ENCODE measurements around the gene TDP2.
A peak's percentile ranks its signal among the peaks of the same experiment; 100 is the strongest.
"Not testable (repeated sequence)": the region's sequence is repeated elsewhere in the genome, so short reads cannot be mapped to it uniquely, and the experiment has no call there.

TDP2 gene, protein sequence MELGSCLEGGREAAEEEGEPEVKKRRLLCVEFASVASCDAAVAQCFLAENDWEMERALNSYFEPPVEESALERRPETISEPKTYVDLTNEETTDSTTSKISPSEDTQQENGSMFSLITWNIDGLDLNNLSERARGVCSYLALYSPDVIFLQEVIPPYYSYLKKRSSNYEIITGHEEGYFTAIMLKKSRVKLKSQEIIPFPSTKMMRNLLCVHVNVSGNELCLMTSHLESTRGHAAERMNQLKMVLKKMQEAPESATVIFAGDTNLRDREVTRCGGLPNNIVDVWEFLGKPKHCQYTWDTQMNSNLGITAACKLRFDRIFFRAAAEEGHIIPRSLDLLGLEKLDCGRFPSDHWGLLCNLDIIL

DNA sequence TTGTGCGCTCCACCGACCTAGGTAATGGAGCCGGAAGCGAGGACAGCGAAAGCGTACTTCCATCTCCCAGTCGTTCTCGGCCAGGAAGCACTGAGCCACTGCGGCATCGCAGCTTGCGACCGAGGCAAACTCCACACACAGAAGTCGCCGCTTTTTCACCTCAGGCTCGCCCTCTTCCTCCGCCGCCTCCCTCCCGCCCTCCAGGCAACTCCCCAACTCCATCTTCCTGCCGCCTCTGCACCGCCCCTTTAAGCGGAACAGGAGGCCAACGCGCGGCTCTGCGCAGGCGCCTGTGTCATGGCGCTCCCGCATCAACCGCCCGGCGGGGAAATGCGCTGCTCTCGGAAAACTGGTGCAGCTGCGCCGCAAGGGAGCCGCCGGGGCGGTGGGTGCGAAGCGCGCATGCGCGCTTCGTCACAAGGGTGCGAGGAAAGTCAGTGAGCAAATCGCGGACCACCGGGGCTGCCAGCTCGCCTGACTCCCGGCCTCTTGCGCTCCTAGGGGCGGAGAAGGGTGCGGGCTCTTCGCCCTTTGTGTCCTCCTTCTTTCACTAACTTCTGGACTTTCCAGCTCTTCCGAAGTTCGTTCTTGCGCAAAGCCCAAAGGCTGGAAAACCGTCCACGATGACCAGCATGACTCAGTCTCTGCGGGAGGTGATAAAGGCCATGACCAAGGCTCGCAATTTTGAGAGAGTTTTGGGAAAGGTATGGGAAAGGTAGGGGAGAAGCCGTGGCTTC is at the start of gene TDP2, which contains the start of gene ACOT13:
TSS of gene TDP2 (minus strand) at position 259 of the 737 bp plus-strand sequence. CDS start at position 222, 37 bp downstream.
TSS of gene ACOT13 (plus strand) at position 437 of the 737 bp plus-strand sequence. CDS start at position 624, 187 bp downstream.
- DNase-seq: peak; percentile 88

DNA sequence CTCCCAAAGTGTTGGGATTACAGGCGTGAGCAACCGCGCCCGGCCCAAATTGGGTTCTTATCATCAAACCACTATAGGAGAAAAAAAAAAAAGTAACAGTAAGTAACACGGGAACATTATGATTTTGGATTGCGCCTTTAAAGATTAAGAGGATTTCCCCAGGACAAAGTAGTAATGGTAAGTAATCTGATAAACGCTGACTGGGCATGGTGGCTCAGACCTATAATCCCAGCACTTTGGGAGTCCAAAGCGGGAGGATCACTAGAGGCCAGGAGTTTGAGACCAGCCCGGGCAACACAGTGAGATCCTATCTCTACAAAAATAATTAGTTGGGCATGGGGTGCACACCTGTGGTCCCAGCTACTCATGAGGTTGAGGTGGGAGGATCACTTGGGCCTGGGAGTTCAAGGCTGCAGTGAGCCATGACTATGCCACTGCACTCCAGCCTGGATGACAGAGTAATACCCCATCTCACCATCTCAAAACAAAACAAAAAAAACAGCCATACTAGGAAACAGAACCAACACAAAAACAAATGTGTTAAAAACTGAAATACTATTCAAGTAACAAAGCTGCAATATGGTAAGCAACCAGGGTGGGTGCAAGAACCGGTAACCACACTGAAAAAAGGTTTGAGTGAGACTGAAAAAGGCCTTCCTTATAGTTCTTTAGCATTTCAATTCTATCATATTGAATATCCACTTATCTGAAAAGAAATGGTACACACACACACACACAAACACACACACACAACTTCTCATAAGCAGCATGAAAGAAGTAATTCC is 44.0 kb upstream of the TDP2 start:
- DNase-seq: no peak

DNA sequence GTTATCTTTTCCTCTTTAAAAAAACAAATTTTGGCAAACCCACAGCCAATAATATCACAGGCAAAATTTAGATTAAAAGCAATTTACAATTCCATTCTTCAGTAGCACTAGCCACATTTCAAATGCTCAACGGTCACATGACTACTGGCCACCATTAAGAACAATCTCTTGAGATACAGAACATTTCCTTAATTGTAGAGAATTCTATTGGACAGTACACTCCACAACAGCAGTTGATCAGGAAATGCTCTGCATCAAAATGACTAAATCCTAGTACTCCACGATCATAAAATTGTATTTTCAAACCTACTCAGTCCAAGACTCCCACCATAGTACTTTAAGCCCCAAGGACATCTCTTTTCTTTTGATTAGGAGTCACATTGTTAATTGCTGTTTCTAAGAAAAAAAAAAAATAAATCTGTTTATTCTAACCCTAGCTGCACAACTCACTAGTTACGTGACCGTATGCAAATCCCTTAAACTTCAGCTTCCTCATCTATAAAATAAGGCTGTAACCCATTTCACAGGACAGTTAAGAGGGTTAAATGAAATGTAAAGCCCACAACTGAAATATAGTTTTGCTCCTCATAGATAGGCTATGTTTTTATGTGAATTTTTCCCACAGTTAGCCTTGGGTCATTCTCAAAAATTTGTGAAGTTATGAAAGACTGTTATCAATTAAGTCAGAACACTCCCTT is 42.5 kb upstream of the TDP2 start:
- no peak for DNase-seq

DNA sequence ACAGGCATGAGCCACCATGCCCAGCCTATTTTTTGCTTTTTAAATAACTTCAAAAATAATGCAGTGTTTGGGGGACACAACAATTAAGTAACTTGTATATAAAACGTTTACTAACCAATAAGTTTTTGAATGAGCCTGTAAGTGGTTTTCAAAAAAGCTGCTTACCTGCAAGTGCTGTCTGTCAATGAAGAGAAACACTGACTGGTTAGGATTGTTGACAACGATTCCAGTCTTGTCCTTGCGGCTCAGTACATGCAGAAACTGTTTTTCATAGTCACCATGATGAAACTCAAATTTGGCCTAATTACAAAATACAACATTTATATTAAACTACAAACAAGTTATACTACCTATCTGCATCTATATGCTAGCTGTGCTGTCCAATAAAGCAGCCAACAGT is 41.9 kb upstream of the TDP2 start:
- DNase-seq: no peak

DNA sequence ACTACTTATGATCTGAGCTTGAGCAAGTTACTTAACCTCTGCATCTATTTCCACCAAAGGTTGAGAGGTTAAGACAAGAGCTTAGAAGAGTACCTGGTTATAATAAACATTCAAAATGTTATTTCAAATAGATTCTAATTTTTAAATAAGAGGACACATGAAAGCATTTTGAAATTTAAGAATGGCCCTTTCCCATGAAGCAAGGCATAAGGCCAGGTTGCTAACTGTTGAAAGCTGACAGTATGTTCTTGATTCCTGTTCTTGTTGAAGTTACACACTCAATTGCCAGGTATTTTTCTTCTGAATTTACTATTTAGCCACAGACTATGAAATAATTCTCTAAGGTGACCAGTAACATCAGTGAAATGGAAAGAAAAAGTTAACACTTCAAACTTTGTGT is 37.8 kb upstream of the TDP2 start:
- DNase-seq: no peak

DNA sequence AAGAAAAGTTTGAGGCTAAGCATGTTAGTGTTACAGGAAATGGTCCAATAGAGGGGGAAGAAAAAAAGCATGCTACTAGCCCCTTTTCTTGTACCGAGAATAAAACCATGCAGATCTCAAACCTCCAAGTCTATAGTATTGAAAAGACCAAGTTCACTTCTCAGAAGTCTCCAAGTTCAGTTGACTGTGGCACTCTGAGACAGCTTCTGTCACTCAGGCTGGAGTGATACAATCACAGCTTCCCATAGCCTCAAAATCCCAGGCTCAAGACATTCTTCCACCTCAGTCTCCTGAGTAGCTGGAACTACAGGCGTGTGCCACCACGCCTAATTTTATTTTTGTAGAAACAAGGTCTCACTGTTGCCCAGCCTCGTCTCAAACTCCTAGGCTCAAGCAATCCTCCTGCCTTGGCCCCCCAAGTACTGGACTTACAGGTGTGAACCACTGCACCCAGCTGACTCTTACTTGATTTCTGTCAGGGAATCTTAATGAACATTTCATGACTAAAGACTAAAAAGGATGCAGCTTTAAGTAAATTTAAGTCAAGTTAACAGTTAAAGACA is 36.1 kb upstream of the TDP2 start:
- no peak for DNase-seq

DNA sequence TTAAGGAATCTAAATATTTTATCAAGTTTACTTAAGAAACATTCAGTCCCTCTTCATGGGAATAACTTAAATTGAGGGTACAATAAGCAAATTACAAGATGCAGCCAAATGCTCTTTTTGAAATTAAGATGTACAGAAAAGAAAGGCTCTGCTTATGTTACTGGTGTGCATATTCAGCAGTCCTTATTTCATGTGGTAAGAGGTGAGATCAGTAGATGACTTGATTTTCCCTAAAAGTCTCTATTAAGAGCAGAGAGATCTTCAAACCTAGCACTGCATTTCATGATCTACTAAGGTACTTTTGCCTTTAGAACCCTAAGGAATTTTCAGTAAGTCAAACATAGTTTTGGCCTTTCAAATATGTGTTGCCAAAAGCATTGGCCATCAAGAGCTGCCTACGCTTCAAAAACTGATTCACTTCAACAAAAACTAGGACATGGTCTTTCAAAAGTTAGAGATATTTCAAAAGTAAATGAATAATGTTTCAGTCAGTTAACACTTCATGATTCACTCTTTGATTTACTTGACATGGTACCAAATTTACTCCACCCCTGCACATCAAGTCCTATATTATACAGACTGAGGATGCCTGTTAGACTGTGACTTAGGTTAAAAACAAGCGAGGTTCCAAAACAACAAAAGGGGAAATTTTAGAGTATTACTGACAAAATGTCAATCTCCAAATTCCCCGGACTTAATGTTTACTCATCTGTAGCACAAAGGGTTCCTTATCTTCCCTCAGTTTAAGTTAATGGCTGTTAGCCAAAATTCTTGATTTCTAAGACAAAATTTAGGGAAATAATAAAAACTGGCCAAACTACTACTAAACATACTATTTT is 33.0 kb upstream of the TDP2 start:
- DNase-seq: no peak

DNA sequence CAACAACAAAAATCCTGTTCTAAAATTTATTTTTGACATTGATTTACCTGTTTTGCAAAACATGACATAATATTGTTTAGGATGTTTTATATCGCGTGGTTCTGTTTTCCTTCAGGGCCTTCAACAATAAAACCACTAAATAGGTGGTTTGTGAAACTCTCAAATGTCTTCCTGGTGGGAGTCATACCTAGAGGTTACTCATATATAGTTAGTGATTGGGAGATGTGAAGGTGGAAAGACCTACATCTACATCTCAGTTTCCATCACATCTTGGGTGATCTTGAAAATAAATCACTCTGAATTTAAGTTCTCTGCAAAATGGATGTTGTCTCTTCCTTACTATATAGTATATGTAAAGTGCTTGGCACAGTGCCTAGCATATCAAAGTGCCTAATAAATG is 29.4 kb upstream of the TDP2 start:
- DNase-seq: no peak

DNA sequence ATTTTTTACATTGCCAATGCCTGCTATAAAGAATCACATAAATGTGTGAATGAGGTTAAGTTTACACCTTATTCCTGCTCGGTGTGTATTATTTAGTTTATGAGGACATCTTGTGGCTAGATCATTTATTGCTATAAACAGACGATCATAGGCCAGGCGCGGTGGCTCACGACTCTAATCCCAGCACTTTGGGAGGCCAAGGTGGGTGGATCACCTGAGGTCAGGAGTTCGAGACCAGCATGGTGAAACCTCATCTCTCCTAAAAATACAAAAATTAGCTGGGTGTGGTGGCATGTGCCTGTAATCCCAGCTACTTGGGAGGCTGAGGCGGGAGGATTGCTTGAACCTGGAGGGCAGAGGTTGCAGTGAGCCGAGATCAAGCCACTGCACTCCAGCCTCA is 28.9 kb upstream of the TDP2 start:
- DNase-seq: not testable (repeated sequence)

DNA sequence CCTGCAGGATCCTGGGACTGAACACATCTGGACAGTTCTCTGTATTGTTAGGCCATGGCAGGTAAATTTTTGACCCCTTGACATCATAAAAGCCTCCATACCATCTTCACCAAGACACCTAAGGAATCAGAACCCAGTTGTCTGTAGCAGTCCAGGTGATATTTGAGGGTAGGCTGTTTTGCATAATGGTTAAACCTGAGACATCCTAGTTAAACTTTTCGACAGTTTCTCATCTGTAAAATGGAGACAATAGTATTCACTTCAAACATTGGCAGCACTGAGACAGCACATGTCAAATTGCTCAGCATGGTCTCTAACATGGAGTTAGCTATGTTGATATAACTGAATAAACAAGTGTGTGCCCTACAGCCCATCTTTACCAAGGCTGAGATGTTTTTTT is 27.5 kb upstream of the TDP2 start:
- DNase-seq: no peak

DNA sequence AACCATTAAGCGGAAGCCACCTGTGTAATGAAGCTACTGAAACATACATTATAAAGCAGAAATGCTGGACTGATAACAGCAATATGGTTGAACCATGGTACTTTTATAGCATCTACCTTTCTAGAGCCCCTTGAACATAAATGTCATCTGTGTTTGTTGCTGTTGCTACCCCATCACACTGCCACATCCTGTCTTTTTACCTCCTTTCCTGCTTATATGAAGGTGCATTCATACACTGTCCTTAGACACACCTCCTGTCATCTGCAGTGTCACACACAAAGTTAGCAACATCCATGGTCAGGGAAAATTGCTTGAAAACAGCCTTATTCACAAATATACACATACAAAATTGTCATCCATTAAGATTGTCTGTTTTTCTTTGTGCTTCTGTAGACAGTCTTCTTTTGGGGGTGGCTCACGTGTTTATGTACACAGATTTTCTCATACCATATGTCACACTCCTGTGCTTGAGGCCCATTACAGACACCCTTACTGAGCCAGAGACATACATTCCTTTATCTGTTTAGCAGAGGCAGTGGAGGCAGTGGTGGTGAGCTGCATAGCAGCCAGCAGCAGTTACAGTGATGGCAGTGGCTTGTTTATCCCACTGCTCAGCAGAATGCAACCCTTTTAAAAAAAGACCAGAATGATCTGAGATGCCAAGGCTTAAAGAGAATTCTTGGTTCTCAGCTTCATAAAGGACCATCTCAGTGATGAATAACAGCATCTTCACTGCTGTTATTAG is 26.3 kb upstream of the TDP2 start:
- DNase-seq: no peak

DNA sequence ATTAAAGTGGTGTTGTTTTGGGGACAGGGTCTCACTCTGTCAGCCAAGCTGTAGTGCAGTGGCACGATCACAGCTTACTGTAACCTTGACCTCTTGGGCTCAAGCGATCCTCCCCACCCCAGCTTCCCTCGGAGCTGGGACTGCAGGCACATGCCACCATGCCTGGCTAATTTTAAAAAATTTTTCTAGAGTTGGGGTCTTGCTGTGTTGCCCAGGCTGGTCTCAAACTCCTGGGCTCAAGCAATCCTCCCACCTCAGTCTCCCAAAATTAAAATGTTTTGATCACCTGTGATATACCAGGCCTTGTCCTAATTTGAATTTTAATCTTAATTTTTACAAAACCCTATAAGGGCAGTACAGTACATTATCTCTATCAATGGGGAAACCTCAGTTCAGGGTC is 25.7 kb upstream of the TDP2 start:
- DNase-seq: no peak

DNA sequence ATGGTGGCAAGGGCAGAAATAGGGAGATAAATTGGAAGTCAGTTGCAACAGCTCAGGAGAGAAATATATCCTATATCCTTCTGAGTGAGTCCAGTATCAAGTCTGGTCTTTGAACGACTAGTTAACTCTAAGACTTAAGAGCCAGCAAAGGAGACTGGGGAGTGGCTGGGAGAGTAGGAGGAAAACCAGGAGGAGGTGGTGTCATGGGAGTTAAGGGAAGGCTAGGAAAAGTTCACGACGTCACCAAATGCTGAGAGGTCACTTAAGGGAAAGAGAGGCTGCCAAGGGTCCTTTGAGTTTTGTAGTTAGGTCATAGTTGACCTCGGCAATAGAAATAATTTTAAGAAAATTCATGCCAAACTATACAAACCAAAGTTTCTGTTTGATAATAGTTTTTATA is 25.3 kb upstream of the TDP2 start:
- DNase-seq: no peak

DNA sequence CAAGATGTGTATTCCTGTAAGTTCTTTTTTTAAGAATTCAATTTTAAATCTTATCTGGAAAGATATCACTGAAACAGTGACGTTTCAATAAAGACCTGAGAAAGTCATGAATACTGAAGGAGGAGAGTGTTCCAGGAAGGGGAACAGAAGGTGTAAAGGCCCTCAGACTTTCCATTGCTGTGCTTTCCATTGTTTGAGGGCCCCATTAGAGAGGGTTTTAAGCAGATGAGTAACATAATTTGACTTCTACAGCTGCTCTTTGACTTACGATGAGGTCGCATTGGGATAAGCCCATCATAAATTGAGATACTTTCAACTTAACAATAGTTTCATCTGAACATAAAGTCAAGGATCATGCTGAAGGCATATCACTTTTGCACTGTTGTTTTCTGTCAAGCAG is 24.9 kb upstream of the TDP2 start:
- no peak for DNase-seq

DNA sequence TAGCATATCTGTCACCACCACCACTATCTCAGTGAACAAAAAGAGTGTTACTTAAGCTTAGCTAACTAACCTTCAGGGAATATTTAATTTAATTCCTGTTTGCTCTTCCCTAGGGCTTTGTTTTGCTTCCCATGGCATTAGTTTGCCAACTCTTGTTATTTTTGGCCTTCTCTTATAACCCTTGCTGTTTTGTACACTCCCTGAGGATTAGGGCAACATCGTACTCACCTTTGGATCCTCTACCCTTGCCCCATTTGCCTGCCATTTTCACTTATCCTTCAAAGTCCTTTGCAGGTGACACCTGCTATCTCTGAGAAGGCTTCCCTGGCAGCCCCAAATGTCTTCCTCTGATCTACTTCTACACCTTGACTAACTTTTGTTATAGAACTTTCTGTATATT is 23.9 kb upstream of the TDP2 start:
- no peak for DNase-seq

DNA sequence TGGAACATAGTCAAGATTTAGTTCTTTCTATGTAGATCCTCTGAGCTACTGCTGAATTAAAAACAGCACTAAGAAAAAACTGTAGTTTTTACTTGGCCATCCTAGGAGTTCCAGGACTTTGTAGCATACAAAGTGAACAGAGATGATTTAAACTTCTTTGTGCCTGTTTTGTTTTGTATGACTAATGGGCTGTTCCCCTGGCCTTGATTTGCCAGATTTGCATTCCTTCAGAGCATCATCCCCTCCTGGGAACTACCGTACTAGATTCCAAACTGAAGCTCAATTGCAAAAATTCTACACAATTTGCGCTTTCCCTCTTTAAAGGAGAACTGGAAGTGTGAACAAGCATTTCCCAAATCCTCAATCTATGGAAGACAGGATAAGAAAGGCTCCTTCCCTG is 23.3 kb upstream of the TDP2 start:
- no peak for DNase-seq

DNA sequence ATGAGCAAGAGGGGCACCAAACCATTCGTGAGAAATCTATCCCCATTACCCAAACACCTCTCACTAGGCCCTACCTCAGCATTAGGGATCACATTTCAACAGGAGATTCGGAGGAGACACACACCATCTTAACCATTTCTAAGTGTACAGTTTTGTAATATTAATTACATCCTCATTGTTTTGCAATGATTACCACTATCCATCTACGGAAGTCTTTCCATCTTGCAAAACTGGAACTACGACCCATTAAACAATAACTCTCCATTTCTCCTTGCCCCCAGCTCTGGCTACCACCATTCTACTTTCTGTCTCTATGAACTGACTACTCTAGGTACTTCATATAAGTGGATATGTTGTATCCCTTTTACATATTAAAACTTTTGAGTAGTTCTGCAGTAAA is 20.2 kb upstream of the TDP2 start:
- DNase-seq: no peak

DNA sequence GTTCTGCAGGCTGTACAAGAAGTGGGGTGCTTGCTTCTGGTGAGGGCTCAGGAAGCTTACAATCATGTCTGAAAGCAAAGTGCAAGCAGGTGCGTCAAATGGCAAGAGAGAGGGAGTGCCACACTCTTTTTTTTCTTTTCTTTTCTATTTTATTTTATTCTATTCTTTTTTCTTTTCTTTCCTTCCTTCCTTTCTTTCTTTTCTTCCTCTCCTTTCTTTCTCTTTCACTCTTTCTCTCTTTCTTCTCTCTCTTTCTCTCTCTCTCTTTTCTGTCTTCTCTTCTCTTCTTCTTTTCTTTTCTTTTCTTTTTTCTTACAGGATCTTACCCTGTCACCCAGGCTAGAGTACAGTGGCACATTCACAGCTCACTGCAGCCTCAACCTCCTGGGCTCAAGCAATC is 19.7 kb upstream of the TDP2 start:
- DNase-seq: no peak

DNA sequence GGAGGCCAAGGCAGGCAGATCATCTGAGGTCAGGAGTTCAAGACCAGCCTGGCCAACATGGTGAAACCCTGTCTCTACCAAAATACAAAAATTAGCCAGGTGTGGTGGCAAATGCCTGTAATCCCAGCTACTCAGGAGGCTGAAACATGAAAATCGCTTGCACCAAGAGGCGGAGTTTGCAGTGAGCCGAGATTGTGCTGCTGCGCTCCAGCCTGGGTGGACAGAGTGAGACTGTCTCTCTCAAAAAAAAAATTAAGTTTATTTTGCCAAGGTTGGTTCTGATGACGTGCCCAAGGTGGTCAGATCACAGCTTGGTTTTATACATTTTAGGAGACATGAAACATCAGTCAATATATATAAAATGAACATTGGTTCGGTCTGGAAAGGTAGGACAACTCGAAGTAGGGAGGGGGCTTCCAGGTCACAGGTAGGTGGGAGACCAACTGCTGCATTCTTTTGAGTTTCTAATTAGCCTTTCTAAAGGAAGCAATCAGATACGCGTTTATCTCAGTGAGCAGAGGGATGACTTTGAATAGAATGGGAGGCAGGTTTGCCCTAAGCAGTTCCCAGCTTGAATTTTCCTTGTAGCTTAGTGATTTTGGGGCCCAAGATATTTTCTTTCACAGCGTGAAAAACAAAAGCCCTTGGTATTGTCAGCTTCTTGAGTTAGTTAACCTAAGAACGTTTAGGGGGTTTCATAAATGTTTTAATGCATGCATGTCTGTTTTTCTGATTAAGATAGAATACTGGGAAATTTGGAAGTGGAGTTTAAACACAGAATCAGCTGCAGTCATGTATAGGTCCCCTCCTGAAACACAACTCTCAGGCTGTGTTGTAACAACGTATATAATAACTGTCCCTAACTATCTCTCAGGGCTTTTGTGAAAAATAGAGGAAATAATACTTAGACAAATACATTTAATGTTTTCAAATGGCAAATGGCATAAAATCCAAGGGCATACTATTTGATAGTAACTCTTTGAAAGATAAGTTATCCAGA is 16.9 kb upstream of the TDP2 start:
- no peak for DNase-seq

DNA sequence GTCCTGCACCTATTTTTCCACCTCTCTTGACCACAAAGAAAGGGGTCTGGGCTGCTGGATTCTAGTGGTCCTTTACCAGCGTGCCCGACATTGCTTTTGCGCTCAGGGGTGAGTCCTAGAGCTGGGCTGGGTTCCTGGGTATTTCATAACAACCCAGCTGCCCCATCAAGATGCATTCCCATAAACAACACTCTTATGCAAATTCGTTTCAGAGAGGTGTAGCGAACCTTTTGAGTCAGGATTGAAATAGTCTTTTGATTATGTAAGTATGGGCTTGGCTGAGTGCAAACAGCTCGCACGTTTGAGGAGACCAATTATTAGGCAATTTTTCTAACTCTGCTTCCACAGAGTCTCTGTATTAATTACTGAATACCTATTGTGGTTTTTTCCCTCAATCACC is 13.9 kb upstream of the TDP2 start:
- DNase-seq: no peak

Measured in GF-D8 (cell line).